CD4-positive, alpha-beta T cell treated with Interleukin-2 at 100 ng/mL for 4 hours (primary cell): ENCODE measurements around the gene SDR42E1.
"Not testable (repeated sequence)": the region's sequence is repeated elsewhere in the genome, so short reads cannot be mapped to it uniquely, and the experiment has no call there.

Experiments
- DNase-seq: peaks from one replicate; pipeline ENCODE4 v3.0.0-alpha.2; 2020; ENCODE audit warnings: low spot score

Gene SDR42E1

GRCh38 chr16:82037666-82038065, 26.4 kb upstream of the SDR42E1 start:
- DNase-seq = no peak

- DNase-seq = no peak
Measured at GRCh38 chr16:82037251-82037650, 26.0 kb upstream of the SDR42E1 start.

- no peak for DNase-seq
Measured at GRCh38 chr16:82034981-82035612, 23.8 kb upstream of the SDR42E1 start, which contains the start of gene HSD17B2. Gene HSD17B2, plus strand, starts transcription at chr16:82035253. Its CDS starts 172 bp downstream, at chr16:82035425.

GRCh38 chr16:82033683-82034300, 22.5 kb upstream of the SDR42E1 start:
- DNase-seq = no peak

GRCh38 chr16:82033006-82033405, 21.7 kb upstream of the SDR42E1 start:
- DNase-seq = no peak

- DNase-seq = no peak
Measured at GRCh38 chr16:82031116-82032084, 20.1 kb upstream of the SDR42E1 start.

GRCh38 chr16:82027629-82028064, 16.4 kb upstream of the SDR42E1 start:
- no peak for DNase-seq

GRCh38 chr16:82024883-82025282, 13.6 kb upstream of the SDR42E1 start:
- no peak for DNase-seq

GRCh38 chr16:82024316-82024715, 13.0 kb upstream of the SDR42E1 start:
- DNase-seq = no peak

GRCh38 chr16:82023206-82023605, 11.9 kb upstream of the SDR42E1 start:
- DNase-seq = no peak

- DNase-seq = no peak
Measured at GRCh38 chr16:82020051-82020450, 8.8 kb upstream of the SDR42E1 start.

- no peak for DNase-seq
Measured at GRCh38 chr16:82019535-82019934, 8.3 kb upstream of the SDR42E1 start.

GRCh38 chr16:82017911-82018568, 6.8 kb upstream of the SDR42E1 start:
- DNase-seq = no peak

- DNase-seq = no peak
Measured at GRCh38 chr16:82016964-82017363, 5.7 kb upstream of the SDR42E1 start.

GRCh38 chr16:82016263-82016662, 5.0 kb upstream of the SDR42E1 start:
- DNase-seq = no peak

GRCh38 chr16:82013139-82013538, 1.9 kb upstream of the SDR42E1 start:
- DNase-seq = no peak

GRCh38 chr16:82010649-82011048, 621 bp downstream of the SDR42E1 start:
- no peak for DNase-seq

- DNase-seq = not testable (repeated sequence)
Measured at GRCh38 chr16:82009789-82010188, 1.5 kb downstream of the SDR42E1 start.

GRCh38 chr16:82008957-82009592, 2.2 kb downstream of the SDR42E1 start:
- DNase-seq = no peak

- DNase-seq = no peak
Measured at GRCh38 chr16:82007189-82007588, 4.1 kb downstream of the SDR42E1 start.

GRCh38 chr16:82006036-82006435, 5.2 kb downstream of the SDR42E1 start:
- DNase-seq = no peak
